HEK293 (cell line): ENCODE measurements around the gene EIF1.

Experiments
- EGR2 ChIP-seq: fragments of 450-650 bp; formaldehyde crosslinking; IDR thresholded peaks from 2 replicates; pipeline ENCODE4 v1.5.1; 2016; ENCODE audit warnings: low read depth, missing biosample characterization, missing genetic modification characterization
- KLF7 ChIP-seq: fragments of 450-650 bp; formaldehyde crosslinking; IDR thresholded peaks from 2 replicates; pipeline ENCODE4 v1.5.1; 2016; ENCODE audit warnings: missing biosample characterization, missing genetic modification characterization, borderline replicate concordance
- SCRT2 ChIP-seq: fragments of 450-650 bp; formaldehyde crosslinking; IDR thresholded peaks from 2 replicates; pipeline ENCODE4 v1.5.1; 2016; ENCODE audit warnings: missing biosample characterization, missing genetic modification characterization
- SP7 ChIP-seq: fragments of 450-650 bp; formaldehyde crosslinking; IDR thresholded peaks from 2 replicates; pipeline ENCODE4 v1.5.1; 2016; ENCODE audit warnings: missing biosample characterization, missing genetic modification characterization
- TCF7L2 ChIP-seq: IDR thresholded peaks from 2 replicates; pipeline ENCODE4 v1.6.1; 2011; ENCODE audit warnings: low read depth, mild to moderate bottlenecking, inconsistent platforms, low read length, moderate library complexity, borderline replicate concordance
- WT1 ChIP-seq: fragments of 450-650 bp; formaldehyde crosslinking; IDR thresholded peaks from 2 replicates; pipeline ENCODE4 v1.5.1; 2016; ENCODE audit warnings: missing biosample characterization, missing genetic modification characterization
- ZBTB8A ChIP-seq: fragments of 450-650 bp; formaldehyde crosslinking; IDR thresholded peaks from 2 replicates; pipeline ENCODE4 v1.5.1; 2016; ENCODE audit warnings: missing biosample characterization, missing genetic modification characterization
- ZFHX2 ChIP-seq: fragments of 450-650 bp; formaldehyde crosslinking; conservative IDR thresholded peaks from 2 replicates; pipeline ENCODE4 v1.5.1; 2016; ENCODE audit warnings: missing biosample characterization, missing genetic modification characterization
- ZFP37 ChIP-seq: fragments of 450-650 bp; formaldehyde crosslinking; IDR thresholded peaks from 2 replicates; pipeline ENCODE4 v1.5.1; 2016; ENCODE audit warnings: missing biosample characterization, missing genetic modification characterization
- ZNF112 ChIP-seq: fragments of 450-650 bp; formaldehyde crosslinking; IDR thresholded peaks from 2 replicates; pipeline ENCODE4 v1.5.0; 2017; ENCODE audit warnings: missing biosample characterization, missing genetic modification characterization
- ZNF157 ChIP-seq: fragments of 450-650 bp; formaldehyde crosslinking; IDR thresholded peaks from 2 replicates; pipeline ENCODE4 v1.5.1; 2016; ENCODE audit warnings: missing biosample characterization, missing genetic modification characterization
- ZNF2 ChIP-seq: fragments of 450-650 bp; formaldehyde crosslinking; IDR thresholded peaks from 2 replicates; pipeline ENCODE4 v1.5.1; 2016; ENCODE audit warnings: missing biosample characterization, missing genetic modification characterization
- ZNF335 ChIP-seq: fragments of 450-650 bp; formaldehyde crosslinking; conservative IDR thresholded peaks from 2 replicates; pipeline ENCODE4 v1.5.1; 2016; ENCODE audit warnings: missing biosample characterization, missing genetic modification characterization
- ZNF426 ChIP-seq: fragments of 450-650 bp; formaldehyde crosslinking; IDR thresholded peaks from 2 replicates; pipeline ENCODE4 v1.5.1; 2017; ENCODE audit warnings: missing biosample characterization, missing genetic modification characterization, mild to moderate bottlenecking, inconsistent platforms, moderate library complexity
- ZNF561 ChIP-seq: fragments of 450-650 bp; IDR thresholded peaks from 2 replicates; pipeline ENCODE4 v1.5.1; 2018; ENCODE audit warnings: missing biosample characterization, missing genetic modification characterization, borderline replicate concordance
- ZNF621 ChIP-seq: fragments of 450-650 bp; formaldehyde crosslinking; IDR thresholded peaks from 2 replicates; pipeline ENCODE4 v1.5.1; 2017; ENCODE audit warnings: missing biosample characterization, missing genetic modification characterization
- ZNF658 ChIP-seq: fragments of 450-650 bp; formaldehyde crosslinking; IDR thresholded peaks from 2 replicates; pipeline ENCODE4; 2016; ENCODE audit warnings: missing biosample characterization, missing genetic modification characterization
- ZNF677 ChIP-seq: fragments of 450-650 bp; IDR thresholded peaks from 2 replicates; pipeline ENCODE4 v1.5.0; 2018; ENCODE audit warnings: missing biosample characterization, mild to moderate bottlenecking, missing genetic modification characterization, moderate library complexity
- TF ChIP-seq, protein P1 (sequence below): fragments of 450-650 bp; formaldehyde crosslinking; IDR thresholded peaks from 2 replicates; pipeline ENCODE4 v1.5.1; 2016; ENCODE audit warnings: missing biosample characterization, missing genetic modification characterization
- TF ChIP-seq, protein P2 (sequence below): fragments of 450-650 bp; formaldehyde crosslinking; IDR thresholded peaks from 2 replicates; pipeline ENCODE4 v1.5.1; 2016; ENCODE audit warnings: missing biosample characterization, missing genetic modification characterization
- TF ChIP-seq, protein P3 (sequence below): fragments of 450-650 bp; IDR thresholded peaks from 2 replicates; pipeline ENCODE4 v1.5.1; 2018; ENCODE audit warnings: missing biosample characterization, mild to moderate bottlenecking, missing genetic modification characterization
- TF ChIP-seq, protein P4 (sequence below): fragments of 450-650 bp; formaldehyde crosslinking; IDR thresholded peaks from 2 replicates; pipeline ENCODE4 v1.5.1; 2017; ENCODE audit warnings: missing biosample characterization, missing genetic modification characterization
- TF ChIP-seq, protein P5 (sequence below): fragments of 450-650 bp; formaldehyde crosslinking; IDR thresholded peaks from 2 replicates; pipeline ENCODE4 v1.5.1; 2017; ENCODE audit warnings: missing biosample characterization, mild to moderate bottlenecking, missing genetic modification characterization, moderate library complexity
- TF ChIP-seq, protein P6 (sequence below): fragments of 450-650 bp; formaldehyde crosslinking; IDR thresholded peaks from 2 replicates; pipeline ENCODE4 v1.5.1; 2016; ENCODE audit warnings: missing biosample characterization, missing genetic modification characterization

The EIF1 gene

DNA sequence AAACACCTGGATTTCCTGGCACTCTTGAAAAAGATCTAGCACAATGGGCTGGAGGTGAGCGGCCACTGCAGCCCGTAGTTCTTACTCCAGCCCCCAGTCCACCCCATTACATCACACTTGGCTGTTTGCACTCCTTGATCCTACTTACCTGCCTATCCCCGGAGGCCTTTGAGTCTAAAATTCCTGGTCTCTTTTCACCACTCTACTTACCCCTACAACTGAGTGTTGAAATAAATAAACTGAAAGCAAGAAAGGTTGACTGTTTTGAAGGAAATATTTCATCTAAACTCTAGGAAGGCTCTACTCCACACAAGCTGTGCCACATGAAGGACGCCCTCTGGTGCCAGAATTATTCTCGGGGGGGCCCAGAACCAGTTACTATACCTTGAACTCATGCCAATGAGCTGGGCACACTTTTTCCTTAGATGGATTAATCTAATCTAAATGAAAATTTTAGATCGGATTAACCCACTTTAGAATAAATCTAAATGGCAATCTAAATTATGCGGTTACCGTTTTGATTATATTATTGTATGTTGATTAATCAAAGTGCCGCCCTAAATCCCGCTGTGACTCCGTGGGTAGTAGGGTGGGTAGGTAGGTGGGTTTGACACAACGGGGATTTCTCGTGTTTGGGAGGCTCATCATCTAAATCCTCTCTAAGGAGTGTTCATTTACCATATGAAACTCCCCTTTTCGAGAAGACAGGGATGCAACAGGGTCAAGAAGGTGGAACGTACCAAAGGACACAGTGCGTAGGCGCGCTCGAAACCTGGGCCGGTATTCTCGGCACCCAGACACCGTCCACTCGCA is 651 bp upstream of the EIF1 start (continued):
- TF ChIP-seq, protein P1, sequence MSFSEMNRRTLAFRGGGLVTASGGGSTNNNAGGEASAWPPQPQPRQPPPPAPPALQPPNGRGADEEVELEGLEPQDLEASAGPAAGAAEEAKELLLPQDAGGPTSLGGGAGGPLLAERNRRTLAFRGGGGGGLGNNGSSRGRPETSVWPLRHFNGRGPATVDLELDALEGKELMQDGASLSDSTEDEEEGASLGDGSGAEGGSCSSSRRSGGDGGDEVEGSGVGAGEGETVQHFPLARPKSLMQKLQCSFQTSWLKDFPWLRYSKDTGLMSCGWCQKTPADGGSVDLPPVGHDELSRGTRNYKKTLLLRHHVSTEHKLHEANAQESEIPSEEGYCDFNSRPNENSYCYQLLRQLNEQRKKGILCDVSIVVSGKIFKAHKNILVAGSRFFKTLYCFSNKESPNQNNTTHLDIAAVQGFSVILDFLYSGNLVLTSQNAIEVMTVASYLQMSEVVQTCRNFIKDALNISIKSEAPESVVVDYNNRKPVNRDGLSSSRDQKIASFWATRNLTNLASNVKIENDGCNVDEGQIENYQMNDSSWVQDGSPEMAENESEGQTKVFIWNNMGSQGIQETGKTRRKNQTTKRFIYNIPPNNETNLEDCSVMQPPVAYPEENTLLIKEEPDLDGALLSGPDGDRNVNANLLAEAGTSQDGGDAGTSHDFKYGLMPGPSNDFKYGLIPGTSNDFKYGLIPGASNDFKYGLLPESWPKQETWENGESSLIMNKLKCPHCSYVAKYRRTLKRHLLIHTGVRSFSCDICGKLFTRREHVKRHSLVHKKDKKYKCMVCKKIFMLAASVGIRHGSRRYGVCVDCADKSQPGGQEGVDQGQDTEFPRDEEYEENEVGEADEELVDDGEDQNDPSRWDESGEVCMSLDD (tag by site-specific recombination) = peak; percentile 46; the same call in 1 of the 2 replicates
- TF ChIP-seq, protein P2, sequence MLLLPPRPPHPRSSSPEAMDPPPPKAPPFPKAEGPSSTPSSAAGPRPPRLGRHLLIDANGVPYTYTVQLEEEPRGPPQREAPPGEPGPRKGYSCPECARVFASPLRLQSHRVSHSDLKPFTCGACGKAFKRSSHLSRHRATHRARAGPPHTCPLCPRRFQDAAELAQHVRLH (tag by site-specific recombination) = peak; percentile 99
- TF ChIP-seq SP7 (tag by site-specific recombination) (peak; percentile 39), ZNF2 (tag by site-specific recombination) (0 out of 2 replicates have a peak, but pooled peaks have one; percentile 21), ZNF621 (tag by site-specific recombination) (no peak), TCF7L2 (0 out of 2 replicates have a peak, but pooled peaks have one; percentile 80), ZNF658 (tag by site-specific recombination) (no peak), ZFHX2 (peak; percentile 92), SCRT2 (tag by site-specific recombination) (peak; percentile 96), ZNF426 (tag by site-specific recombination) (no peak), KLF7 (tag by site-specific recombination) (no peak), ZNF157 (tag by site-specific recombination) (no peak), WT1 (tag by site-specific recombination) (peak; percentile 14; the same call in 1 of the 2 replicates), ZNF561 (tag by site-specific recombination) (peak; percentile 81), EGR2 (tag by site-specific recombination) (peak; percentile 92), ZNF112 (no peak), ZBTB8A (tag by site-specific recombination) (peak; percentile 25; the same call in 1 of the 2 replicates), ZNF335 (tag by site-specific recombination) (peak; percentile 81), ZFP37 (tag by site-specific recombination) (0 out of 2 replicates have a peak, but pooled peaks have one; percentile 72), ZNF677 (no peak; the same call in 1 of the 2 replicates)
- TF ChIP-seq, protein P3, sequence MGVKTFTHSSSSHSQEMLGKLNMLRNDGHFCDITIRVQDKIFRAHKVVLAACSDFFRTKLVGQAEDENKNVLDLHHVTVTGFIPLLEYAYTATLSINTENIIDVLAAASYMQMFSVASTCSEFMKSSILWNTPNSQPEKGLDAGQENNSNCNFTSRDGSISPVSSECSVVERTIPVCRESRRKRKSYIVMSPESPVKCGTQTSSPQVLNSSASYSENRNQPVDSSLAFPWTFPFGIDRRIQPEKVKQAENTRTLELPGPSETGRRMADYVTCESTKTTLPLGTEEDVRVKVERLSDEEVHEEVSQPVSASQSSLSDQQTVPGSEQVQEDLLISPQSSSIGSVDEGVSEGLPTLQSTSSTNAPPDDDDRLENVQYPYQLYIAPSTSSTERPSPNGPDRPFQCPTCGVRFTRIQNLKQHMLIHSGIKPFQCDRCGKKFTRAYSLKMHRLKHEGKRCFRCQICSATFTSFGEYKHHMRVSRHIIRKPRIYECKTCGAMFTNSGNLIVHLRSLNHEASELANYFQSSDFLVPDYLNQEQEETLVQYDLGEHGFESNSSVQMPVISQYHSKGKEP (tag by site-specific recombination) = 0 out of 2 replicates have a peak, but pooled peaks have one; percentile 56
- TF ChIP-seq, protein P4, sequence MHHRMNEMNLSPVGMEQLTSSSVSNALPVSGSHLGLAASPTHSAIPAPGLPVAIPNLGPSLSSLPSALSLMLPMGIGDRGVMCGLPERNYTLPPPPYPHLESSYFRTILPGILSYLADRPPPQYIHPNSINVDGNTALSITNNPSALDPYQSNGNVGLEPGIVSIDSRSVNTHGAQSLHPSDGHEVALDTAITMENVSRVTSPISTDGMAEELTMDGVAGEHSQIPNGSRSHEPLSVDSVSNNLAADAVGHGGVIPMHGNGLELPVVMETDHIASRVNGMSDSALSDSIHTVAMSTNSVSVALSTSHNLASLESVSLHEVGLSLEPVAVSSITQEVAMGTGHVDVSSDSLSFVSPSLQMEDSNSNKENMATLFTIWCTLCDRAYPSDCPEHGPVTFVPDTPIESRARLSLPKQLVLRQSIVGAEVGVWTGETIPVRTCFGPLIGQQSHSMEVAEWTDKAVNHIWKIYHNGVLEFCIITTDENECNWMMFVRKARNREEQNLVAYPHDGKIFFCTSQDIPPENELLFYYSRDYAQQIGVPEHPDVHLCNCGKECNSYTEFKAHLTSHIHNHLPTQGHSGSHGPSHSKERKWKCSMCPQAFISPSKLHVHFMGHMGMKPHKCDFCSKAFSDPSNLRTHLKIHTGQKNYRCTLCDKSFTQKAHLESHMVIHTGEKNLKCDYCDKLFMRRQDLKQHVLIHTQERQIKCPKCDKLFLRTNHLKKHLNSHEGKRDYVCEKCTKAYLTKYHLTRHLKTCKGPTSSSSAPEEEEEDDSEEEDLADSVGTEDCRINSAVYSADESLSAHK = 0 out of 2 replicates have a peak, but pooled peaks have one; percentile 14
- TF ChIP-seq, protein P5, sequence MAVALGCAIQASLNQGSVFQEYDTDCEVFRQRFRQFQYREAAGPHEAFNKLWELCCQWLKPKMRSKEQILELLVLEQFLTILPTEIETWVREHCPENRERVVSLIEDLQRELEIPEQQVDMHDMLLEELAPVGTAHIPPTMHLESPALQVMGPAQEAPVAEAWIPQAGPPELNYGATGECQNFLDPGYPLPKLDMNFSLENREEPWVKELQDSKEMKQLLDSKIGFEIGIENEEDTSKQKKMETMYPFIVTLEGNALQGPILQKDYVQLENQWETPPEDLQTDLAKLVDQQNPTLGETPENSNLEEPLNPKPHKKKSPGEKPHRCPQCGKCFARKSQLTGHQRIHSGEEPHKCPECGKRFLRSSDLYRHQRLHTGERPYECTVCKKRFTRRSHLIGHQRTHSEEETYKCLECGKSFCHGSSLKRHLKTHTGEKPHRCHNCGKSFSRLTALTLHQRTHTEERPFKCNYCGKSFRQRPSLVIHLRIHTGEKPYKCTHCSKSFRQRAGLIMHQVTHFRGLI (tag by site-specific recombination) = peak; percentile 28; the same call in 1 of the 2 replicates
- TF ChIP-seq, protein P6, sequence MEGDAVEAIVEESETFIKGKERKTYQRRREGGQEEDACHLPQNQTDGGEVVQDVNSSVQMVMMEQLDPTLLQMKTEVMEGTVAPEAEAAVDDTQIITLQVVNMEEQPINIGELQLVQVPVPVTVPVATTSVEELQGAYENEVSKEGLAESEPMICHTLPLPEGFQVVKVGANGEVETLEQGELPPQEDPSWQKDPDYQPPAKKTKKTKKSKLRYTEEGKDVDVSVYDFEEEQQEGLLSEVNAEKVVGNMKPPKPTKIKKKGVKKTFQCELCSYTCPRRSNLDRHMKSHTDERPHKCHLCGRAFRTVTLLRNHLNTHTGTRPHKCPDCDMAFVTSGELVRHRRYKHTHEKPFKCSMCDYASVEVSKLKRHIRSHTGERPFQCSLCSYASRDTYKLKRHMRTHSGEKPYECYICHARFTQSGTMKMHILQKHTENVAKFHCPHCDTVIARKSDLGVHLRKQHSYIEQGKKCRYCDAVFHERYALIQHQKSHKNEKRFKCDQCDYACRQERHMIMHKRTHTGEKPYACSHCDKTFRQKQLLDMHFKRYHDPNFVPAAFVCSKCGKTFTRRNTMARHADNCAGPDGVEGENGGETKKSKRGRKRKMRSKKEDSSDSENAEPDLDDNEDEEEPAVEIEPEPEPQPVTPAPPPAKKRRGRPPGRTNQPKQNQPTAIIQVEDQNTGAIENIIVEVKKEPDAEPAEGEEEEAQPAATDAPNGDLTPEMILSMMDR = peak; percentile 69
